ENCODE measurements around the gene TP63. TPM values are rescaled to one million over a fixed set of nuclear protein-coding genes. Genes with fewer than 3 reads are reported as not detected.

The TP63 gene
- total RNA-seq, 2 donors from 2014 or later = not detected

GRCh38 chr3:189758186-189758585 lies 127.0 kb downstream of the TP63 start:
- Mint-ChIP-seq H3K27me3 (ENCODE audit: insufficient read depth) (no peaks in the 10 kb centered on the region), H3K4me1 (no peaks in the 10 kb centered on the region), H3K27ac (no peak overlapping the region), H3K4me3 (no peak overlapping the region), H3K9me3 (peaks cover 29% of the 10 kb centered on the region), H3K36me3 (ENCODE audit: low read depth) (no peaks in the 10 kb centered on the region)
- no peak for TF ChIP-seq CTCF (conservative IDR thresholded peaks at IDR 0.05)
- H3K4me1 ChIP-seq (ENCODE audit: control insufficient read depth, insufficient read depth, low read length) = no peaks in the 10 kb centered on the region
- H3K36me3 ChIP-seq (ENCODE audit: control insufficient read depth, insufficient read depth, low read length) = no peaks in the 10 kb centered on the region
- no peaks in the 10 kb centered on the region for H3K27me3 ChIP-seq (ENCODE audit: control insufficient read depth, insufficient read depth, low read length, poor library complexity, severe bottlenecking)
- H3K27ac ChIP-seq (ENCODE audit: low read depth, low read length) = no peak overlapping the region
- H3K9me3 ChIP-seq (ENCODE audit: control insufficient read depth, low read length) = peaks cover 8% of the 10 kb centered on the region
- no peak overlapping the region for H3K9ac ChIP-seq (ENCODE audit: extremely low read depth, low read length, poor library complexity, severe bottlenecking)
- 90 to 94% methylated on average over 2 to 6 of the region's 6 CpGs for WGBS, 2 experiments (ENCODE audit: insufficient coverage in 1 of 2, insufficient read length in 1 of 2)
- DNase-seq = no peak
- H3K4me3 ChIP-seq (ENCODE audit: low read length) = no peak overlapping the region

- Mint-ChIP-seq H3K4me1 (peaks cover 8% of the 10 kb centered on the region), H3K27ac (peak overlapping the region; percentile 63), H3K36me3 (ENCODE audit: low read depth) (no peaks in the 10 kb centered on the region), H3K9me3 (peaks cover 5% of the 10 kb centered on the region), H3K4me3 (no peak overlapping the region), H3K27me3 (ENCODE audit: insufficient read depth) (no peaks in the 10 kb centered on the region)
- no peaks in the 10 kb centered on the region for H3K27me3 ChIP-seq (ENCODE audit: control insufficient read depth, insufficient read depth, low read length, poor library complexity, severe bottlenecking)
- H3K27ac ChIP-seq (ENCODE audit: low read depth, low read length) = no peak overlapping the region
- H3K9ac ChIP-seq (ENCODE audit: extremely low read depth, low read length, poor library complexity, severe bottlenecking) = no peak overlapping the region
- whole genome bisulfite sequencing, 2 experiments (ENCODE audit: insufficient coverage in 1 of 2, insufficient read length in 1 of 2) = 75 to 80% methylated on average over 1 to 2 of the region's 2 CpGs
- no peaks in the 10 kb centered on the region for H3K4me1 ChIP-seq (ENCODE audit: control insufficient read depth, insufficient read depth, low read length)
- no peaks in the 10 kb centered on the region for H3K9me3 ChIP-seq (ENCODE audit: control insufficient read depth, low read length)
- no peak overlapping the region for H3K4me3 ChIP-seq (ENCODE audit: low read length)
- TF ChIP-seq CTCF (conservative IDR thresholded peaks at IDR 0.05) = no peak
- no peak for DNase-seq
- no peaks in the 10 kb centered on the region for H3K36me3 ChIP-seq (ENCODE audit: control insufficient read depth, insufficient read depth, low read length)
Measured at GRCh38 chr3:189766416-189766815, 135.2 kb downstream of the TP63 start.

GRCh38 chr3:189771842-189772450 lies 140.8 kb downstream of the TP63 start:
- WGBS, 2 experiments (ENCODE audit: insufficient coverage in 1 of 2, insufficient read length in 1 of 2) = 90 to 100% methylated on average over 2 to 4 of the region's 4 CpGs
- DNase-seq = no peak
- Histone ChIP-seq H3K27me3 (ENCODE audit: control insufficient read depth, insufficient read depth, low read length, poor library complexity, severe bottlenecking) (peaks cover 8% of the 10 kb centered on the region), H3K9me3 (ENCODE audit: control insufficient read depth, low read length) (no peaks in the 10 kb centered on the region), H3K4me1 (ENCODE audit: control insufficient read depth, insufficient read depth, low read length) (peaks cover 19% of the 10 kb centered on the region), H3K27ac (ENCODE audit: low read depth, low read length) (no peak overlapping the region), H3K4me3 (ENCODE audit: low read length) (no peak overlapping the region), H3K36me3 (ENCODE audit: control insufficient read depth, insufficient read depth, low read length) (no peaks in the 10 kb centered on the region), H3K9ac (ENCODE audit: extremely low read depth, low read length, poor library complexity, severe bottlenecking) (no peak overlapping the region)
- peaks cover 25% of the 10 kb centered on the region for H3K27me3 Mint-ChIP-seq (ENCODE audit: insufficient read depth)
- H3K27ac Mint-ChIP-seq = no peak overlapping the region
- H3K9me3 Mint-ChIP-seq = no peaks in the 10 kb centered on the region
- peaks cover 24% of the 10 kb centered on the region for H3K4me1 Mint-ChIP-seq
- no peak for TF ChIP-seq CTCF (conservative IDR thresholded peaks at IDR 0.05)
- H3K4me3 Mint-ChIP-seq = no peak overlapping the region
- no peaks in the 10 kb centered on the region for H3K36me3 Mint-ChIP-seq (ENCODE audit: low read depth)
